Progenitor cell of endocrine pancreas (in vitro differentiated cells): Measurements from ENCODE around the gene DKK1. TPM values are rescaled to one million over a fixed set of nuclear protein-coding genes. Genes with fewer than 3 reads are reported as not detected.

Experiments
- DNase-seq: peaks from one replicate; pipeline ENCODE4 v3.0.0; 2021; ENCODE audit warnings: low spot score; ENCODE audit not compliant: unreplicated experiment
- H3K27ac Mint-ChIP-seq: 2 replicates; pipeline ENCODE4 v1.8.0; 2021; ENCODE audit warnings: mild to moderate bottlenecking, moderate library complexity, mixed read lengths
- H3K27me3 Mint-ChIP-seq: 2 replicates; pipeline ENCODE4 v1.8.0; 2021; ENCODE audit warnings: mixed read lengths
- H3K36me3 Mint-ChIP-seq: 2 replicates; pipeline ENCODE4 v1.8.0; 2022; ENCODE audit warnings: mixed read lengths; ENCODE audit not compliant: insufficient read depth
- H3K4me1 Mint-ChIP-seq: 2 replicates; pipeline ENCODE4 v1.8.0; 2021; ENCODE audit warnings: low read depth, mixed read lengths
- H3K4me3 Mint-ChIP-seq: 2 replicates; pipeline ENCODE4 v1.8.0; 2021; ENCODE audit warnings: low read depth, mild to moderate bottlenecking, moderate library complexity, mixed read lengths
- H3K9me3 Mint-ChIP-seq: 2 replicates; pipeline ENCODE4 v1.8.0; 2021; ENCODE audit warnings: low read depth, mixed read lengths
- CTCF ChIP-seq: fragments of 200-600 bp; sonication (generic); IDR thresholded peaks from one replicate; pipeline ENCODE4 v1.5.0; 2021; ENCODE audit warnings: antibody characterized with exemption, mild to moderate bottlenecking; ENCODE audit not compliant: unreplicated experiment
- total RNA-seq: library from RNA; stranded (reverse); gene quantifications from 2 replicates; pipeline ENCODE4 v1.2.1, GENCODE V29; 2021

The DKK1 gene
- total RNA-seq, 1 donor from 2014 or later = 2.5 TPM

GRCh38 chr10:52312942-52313255, 1.2 kb upstream of the DKK1 start:
- TF ChIP-seq CTCF = no peak
- DNase-seq = no peak
- Mint-ChIP-seq H3K4me3 (peak overlapping the region; percentile 79), H3K36me3 (no peaks in the 10 kb centered on the region), H3K27ac (peak overlapping the region; percentile 39), H3K4me1 (peaks cover 14% of the 10 kb centered on the region), H3K27me3 (peaks cover 86% of the 10 kb centered on the region), H3K9me3 (no peaks in the 10 kb centered on the region)

GRCh38 chr10:52313256-52313932, 687 bp upstream of the DKK1 start:
- H3K27ac Mint-ChIP-seq = peak overlapping the region; percentile 39
- no peaks in the 10 kb centered on the region for H3K36me3 Mint-ChIP-seq
- H3K4me3 Mint-ChIP-seq = peak overlapping the region; percentile 79
- peaks cover 86% of the 10 kb centered on the region for H3K27me3 Mint-ChIP-seq
- H3K9me3 Mint-ChIP-seq = no peaks in the 10 kb centered on the region
- H3K4me1 Mint-ChIP-seq = peaks cover 14% of the 10 kb centered on the region
- no peak for DNase-seq
- no peak for TF ChIP-seq CTCF

GRCh38 chr10:52314822-52315552, 906 bp downstream of the DKK1 start:
- TF ChIP-seq CTCF = no peak
- Mint-ChIP-seq H3K27ac (no peak overlapping the region), H3K36me3 (no peaks in the 10 kb centered on the region), H3K4me3 (peak overlapping the region; percentile 79), H3K9me3 (no peaks in the 10 kb centered on the region), H3K4me1 (peaks cover 14% of the 10 kb centered on the region), H3K27me3 (peaks cover 70% of the 10 kb centered on the region)
- no peak for DNase-seq

GRCh38 chr10:52316001-52316400, 1.9 kb downstream of the DKK1 start:
- H3K27ac Mint-ChIP-seq = no peak overlapping the region
- no peaks in the 10 kb centered on the region for H3K36me3 Mint-ChIP-seq
- TF ChIP-seq CTCF = no peak
- peaks cover 64% of the 10 kb centered on the region for H3K27me3 Mint-ChIP-seq
- H3K4me3 Mint-ChIP-seq = no peak overlapping the region
- peaks cover 14% of the 10 kb centered on the region for H3K4me1 Mint-ChIP-seq
- no peak for DNase-seq
- H3K9me3 Mint-ChIP-seq = no peaks in the 10 kb centered on the region

GRCh38 chr10:52316500-52316899, 2.4 kb downstream of the DKK1 start:
- no peak for DNase-seq
- H3K9me3 Mint-ChIP-seq = no peaks in the 10 kb centered on the region
- H3K4me1 Mint-ChIP-seq = peaks cover 14% of the 10 kb centered on the region
- H3K4me3 Mint-ChIP-seq = no peak overlapping the region
- H3K27me3 Mint-ChIP-seq = peaks cover 59% of the 10 kb centered on the region
- no peaks in the 10 kb centered on the region for H3K36me3 Mint-ChIP-seq
- H3K27ac Mint-ChIP-seq = no peak overlapping the region
- TF ChIP-seq CTCF = no peak
